NCI-H1436 treated with DMSO at 0.1 percent for 48 hours (cell line): Measurements from ENCODE around the gene LRP4.
"Not testable (repeated sequence)": the region's sequence is repeated elsewhere in the genome, so short reads cannot be mapped to it uniquely, and the experiment has no call there.

Experiments
- DNase-seq: peaks from one replicate; lab custom pipeline; 2025; lab: John Stamatoyannopoulos, UW

Gene LRP4

GRCh38 chr11:46927928-46928327, 9.6 kb upstream of the LRP4 start:
- not testable (repeated sequence) for DNase-seq

GRCh38 chr11:46920755-46921154, 2.4 kb upstream of the LRP4 start:
- DNase-seq = no peak

- no peak for DNase-seq
Measured at GRCh38 chr11:46918788-46919513, 601 bp upstream of the LRP4 start.

- DNase-seq = no peak
Measured at GRCh38 chr11:46917762-46918082, 628 bp downstream of the LRP4 start.

GRCh38 chr11:46917109-46917761, 1.1 kb downstream of the LRP4 start:
- no peak for DNase-seq

- no peak for DNase-seq
Measured at GRCh38 chr11:46916286-46917108, 1.9 kb downstream of the LRP4 start.

GRCh38 chr11:46914910-46915309, 3.4 kb downstream of the LRP4 start:
- DNase-seq = no peak

GRCh38 chr11:46914363-46914762, 4.0 kb downstream of the LRP4 start:
- no peak for DNase-seq

GRCh38 chr11:46913484-46913883, 4.9 kb downstream of the LRP4 start:
- no peak for DNase-seq

- peak; percentile 39 for DNase-seq
Measured at GRCh38 chr11:46912526-46913150, 5.7 kb downstream of the LRP4 start.

GRCh38 chr11:46907606-46908005, 10.7 kb downstream of the LRP4 start:
- DNase-seq = no peak

- no peak for DNase-seq
Measured at GRCh38 chr11:46906609-46907041, 11.7 kb downstream of the LRP4 start.

- DNase-seq = no peak
Measured at GRCh38 chr11:46905806-46906205, 12.5 kb downstream of the LRP4 start.

- DNase-seq = no peak
Measured at GRCh38 chr11:46903846-46904245, 14.5 kb downstream of the LRP4 start.

GRCh38 chr11:46902694-46903093, 15.7 kb downstream of the LRP4 start:
- no peak for DNase-seq

- DNase-seq = peak; percentile 31
Measured at GRCh38 chr11:46901156-46901555, 17.2 kb downstream of the LRP4 start.

GRCh38 chr11:46900091-46900746, 18.1 kb downstream of the LRP4 start:
- DNase-seq = no peak

GRCh38 chr11:46899501-46900025, 18.8 kb downstream of the LRP4 start:
- DNase-seq = no peak

GRCh38 chr11:46898396-46899095, 19.8 kb downstream of the LRP4 start:
- no peak for DNase-seq

- no peak for DNase-seq
Measured at GRCh38 chr11:46896719-46897406, 21.5 kb downstream of the LRP4 start.
